MCF 10A (cell line): Measurements from ENCODE around the gene VEZT. TPM values are rescaled to one million over a fixed set of nuclear protein-coding genes. Genes with fewer than 3 reads are reported as not detected.

Experiments
- BruUV-seq: library from RNA; stranded (reverse); fragments of 400-500 nt; replicated peaks from 2 replicates; lab custom pipeline; 2021; lab: Mats Ljungman, UMichigan
- CTCF ChIA-PET: fragments of 300-600 bp; sonication (Branson Sonifier 250); formaldehyde crosslinking; extraction: SDS; loops from one replicate; lab custom pipeline; 2021; ENCODE audit warnings: antibody characterized with exemption, inconsistent platforms; lab: Yijun Ruan, JAX
- POLR2A ChIA-PET: fragments of 300-600, 350-650 bp; sonication (Branson Sonifier 250); formaldehyde crosslinking; extraction: SDS; loops from one replicate; lab custom pipeline; 2020; ENCODE audit warnings: antibody characterized with exemption, inconsistent platforms; lab: Yijun Ruan, JAX
- DNase-seq: peaks from one replicate; pipeline ENCODE4 v3.0.0-alpha.2; 2018; ENCODE audit not compliant: unreplicated experiment
- H3K27ac Mint-ChIP-seq: one replicate; pipeline ENCODE4 v1.8.0; 2022; ENCODE audit warnings: mild to moderate bottlenecking, low read depth, mixed read lengths; ENCODE audit not compliant: unreplicated experiment
- H3K27me3 Mint-ChIP-seq: one replicate; pipeline ENCODE4 v1.8.0; 2022; ENCODE audit warnings: mixed read lengths; ENCODE audit not compliant: insufficient read depth, unreplicated experiment
- H3K36me3 Mint-ChIP-seq: one replicate; pipeline ENCODE4 v1.8.0; 2022; ENCODE audit warnings: mild to moderate bottlenecking, moderate library complexity, mixed read lengths; ENCODE audit not compliant: insufficient read depth, unreplicated experiment
- H3K4me1 Mint-ChIP-seq: one replicate; pipeline ENCODE4 v1.8.0; 2022; ENCODE audit warnings: mixed read lengths; ENCODE audit not compliant: insufficient read depth, unreplicated experiment
- H3K4me3 Mint-ChIP-seq: one replicate; pipeline ENCODE4 v1.8.0; 2022; ENCODE audit warnings: mild to moderate bottlenecking, moderate library complexity, mixed read lengths; ENCODE audit not compliant: unreplicated experiment
- H3K9me3 Mint-ChIP-seq: one replicate; pipeline ENCODE4 v1.8.0; 2022; ENCODE audit warnings: mixed read lengths; ENCODE audit not compliant: unreplicated experiment
- intact Hi-C: fragments of 100-400 bp; cut with micrococcal nuclease; formaldehyde crosslinking; loops from 2 replicates; pipeline ENCODE4 v1.14.1; 2022
- total RNA-seq: library from RNA; stranded (reverse); gene quantifications from 2 replicates; pipeline ENCODE4 v1.2.3, GENCODE V29; 2022
- TF ChIP-seq, protein P1 (sequence below): fragments of 200-600 bp; IDR thresholded peaks from one replicate; pipeline ENCODE4 v1.8.0; 2022; ENCODE audit warnings: antibody characterized with exemption, mild to moderate bottlenecking; ENCODE audit not compliant: unreplicated experiment

Gene VEZT
- total RNA-seq, 1 experiment from 2014 or later: 107 TPM

DNA sequence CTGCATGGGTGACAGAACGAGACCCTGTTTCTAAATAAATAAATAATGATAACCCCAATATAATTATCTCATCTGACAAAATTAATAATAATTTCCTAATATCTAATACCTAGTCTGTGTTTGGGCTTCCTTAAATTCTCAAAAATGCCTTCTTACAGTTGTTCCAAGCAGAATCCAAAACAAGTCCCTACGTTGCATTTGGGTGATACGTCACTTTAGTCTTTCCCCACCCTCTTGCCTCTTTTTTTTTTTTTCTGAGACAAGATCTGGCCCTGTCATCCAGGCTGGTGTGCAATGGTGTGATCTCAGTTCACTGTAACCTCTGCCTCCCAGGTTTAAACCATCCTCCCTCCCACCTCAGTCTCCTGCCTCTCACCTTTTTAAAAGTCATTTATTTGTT is 26.7 kb downstream of the VEZT start:
- Mint-ChIP-seq H3K4me3 (no peak overlapping the region), H3K36me3 (peaks cover 46% of the 10 kb centered on the region), H3K27ac (no peak overlapping the region), H3K9me3 (no peaks in the 10 kb centered on the region), H3K4me1 (peaks cover 12% of the 10 kb centered on the region), H3K27me3 (no peaks in the 10 kb centered on the region)
- intact Hi-C loops: no loop called here
- CTCF ChIA-PET: interaction anchor here (0.6 to 1.1 kb wide), 2 partner anchors 19 to 123 kb away, joined by 3 to 9 read pairs; no protein-coding TSS in a partner anchor
- no peak for DNase-seq
- no TSS peak for BruUV-seq
- POLR2A ChIA-PET: interaction anchor here (1.3 kb wide), 1 partner anchor 14 kb away, joined by 3 read pairs; no protein-coding TSS in a partner anchor
- TF ChIP-seq, protein P1, sequence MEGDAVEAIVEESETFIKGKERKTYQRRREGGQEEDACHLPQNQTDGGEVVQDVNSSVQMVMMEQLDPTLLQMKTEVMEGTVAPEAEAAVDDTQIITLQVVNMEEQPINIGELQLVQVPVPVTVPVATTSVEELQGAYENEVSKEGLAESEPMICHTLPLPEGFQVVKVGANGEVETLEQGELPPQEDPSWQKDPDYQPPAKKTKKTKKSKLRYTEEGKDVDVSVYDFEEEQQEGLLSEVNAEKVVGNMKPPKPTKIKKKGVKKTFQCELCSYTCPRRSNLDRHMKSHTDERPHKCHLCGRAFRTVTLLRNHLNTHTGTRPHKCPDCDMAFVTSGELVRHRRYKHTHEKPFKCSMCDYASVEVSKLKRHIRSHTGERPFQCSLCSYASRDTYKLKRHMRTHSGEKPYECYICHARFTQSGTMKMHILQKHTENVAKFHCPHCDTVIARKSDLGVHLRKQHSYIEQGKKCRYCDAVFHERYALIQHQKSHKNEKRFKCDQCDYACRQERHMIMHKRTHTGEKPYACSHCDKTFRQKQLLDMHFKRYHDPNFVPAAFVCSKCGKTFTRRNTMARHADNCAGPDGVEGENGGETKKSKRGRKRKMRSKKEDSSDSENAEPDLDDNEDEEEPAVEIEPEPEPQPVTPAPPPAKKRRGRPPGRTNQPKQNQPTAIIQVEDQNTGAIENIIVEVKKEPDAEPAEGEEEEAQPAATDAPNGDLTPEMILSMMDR: no peak

DNA sequence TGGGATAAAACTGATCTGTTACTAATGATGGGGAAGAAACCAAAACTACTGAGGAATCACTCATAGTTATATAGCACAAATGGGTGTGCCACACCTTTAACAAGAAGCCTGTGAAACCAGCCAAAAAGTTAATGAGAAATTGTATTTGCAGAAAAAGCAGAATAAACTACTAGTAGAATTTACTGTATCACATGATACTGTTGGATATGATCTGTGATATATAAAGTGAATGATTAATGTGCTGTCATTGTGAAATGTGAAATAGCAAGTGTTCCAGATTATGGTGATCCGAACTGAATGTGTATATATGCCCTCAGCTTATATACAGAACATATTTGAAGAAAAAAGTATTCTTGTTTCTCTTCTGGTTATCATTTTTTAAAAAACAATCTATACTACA is 30.5 kb downstream of the VEZT start:
- Mint-ChIP-seq H3K27ac (no peak overlapping the region), H3K4me3 (no peak overlapping the region), H3K9me3 (no peaks in the 10 kb centered on the region), H3K36me3 (peaks cover 34% of the 10 kb centered on the region), H3K27me3 (no peaks in the 10 kb centered on the region), H3K4me1 (peaks cover 6% of the 10 kb centered on the region)
- POLR2A ChIA-PET: no interaction called here
- DNase-seq: no peak
- CTCF ChIA-PET: interaction anchor here (1.0 kb wide), 1 partner anchor 31 kb away, joined by 3 read pairs; the partner anchor contains the start of genes FGD6 and VEZT
- intact Hi-C loops: no loop called here
- BruUV-seq: no TSS peak
- TF ChIP-seq, protein P1: no peak

DNA sequence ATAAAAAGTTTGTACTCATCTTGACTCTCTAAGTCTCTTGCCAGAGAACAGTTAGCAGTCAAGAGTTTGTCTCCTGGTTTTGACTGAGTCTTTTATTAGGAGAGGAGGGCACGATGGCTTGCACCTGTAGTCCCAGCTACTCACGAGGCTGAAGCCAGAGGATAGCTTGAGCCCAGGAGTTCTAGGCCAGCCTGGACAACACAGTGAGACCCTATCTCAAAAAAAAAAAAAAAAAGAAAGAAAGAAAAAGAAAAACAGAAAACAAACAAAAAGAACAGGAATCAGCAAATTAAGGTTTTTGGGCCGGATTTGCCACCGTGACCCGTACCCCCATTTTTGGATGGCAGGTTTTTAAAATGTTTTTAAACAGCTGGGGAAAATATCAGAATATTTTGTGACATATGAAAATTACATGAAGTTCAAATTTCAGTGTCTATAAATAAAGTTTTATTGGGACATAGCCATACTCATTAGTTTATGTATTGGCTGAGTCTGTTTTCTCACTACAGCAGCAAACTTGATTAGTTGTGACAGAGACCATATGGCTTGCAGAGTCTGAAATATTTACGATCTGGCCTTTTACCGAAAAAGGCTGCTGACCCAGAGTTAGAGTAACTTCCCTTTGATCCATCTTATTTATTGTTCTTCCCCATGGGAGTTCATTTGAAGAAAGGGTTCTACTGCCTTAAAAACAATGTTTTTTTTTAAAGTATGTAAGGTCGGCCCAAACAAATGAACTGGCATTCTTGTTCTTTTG is 31.2 kb downstream of the VEZT start:
- no peaks in the 10 kb centered on the region for H3K9me3 Mint-ChIP-seq
- no TSS peak for BruUV-seq
- TF ChIP-seq, protein P1: no peak
- peaks cover 6% of the 10 kb centered on the region for H3K4me1 Mint-ChIP-seq
- H3K27ac Mint-ChIP-seq: no peak overlapping the region
- intact Hi-C loops: no loop called here
- H3K36me3 Mint-ChIP-seq: peaks cover 34% of the 10 kb centered on the region
- no peaks in the 10 kb centered on the region for H3K27me3 Mint-ChIP-seq
- DNase-seq: no peak
- CTCF ChIA-PET: no interaction called here
- no peak overlapping the region for H3K4me3 Mint-ChIP-seq
- POLR2A ChIA-PET: interaction anchor here (0.8 kb wide), 1 partner anchor 29 kb away, joined by 3 read pairs; no protein-coding TSS in a partner anchor

DNA sequence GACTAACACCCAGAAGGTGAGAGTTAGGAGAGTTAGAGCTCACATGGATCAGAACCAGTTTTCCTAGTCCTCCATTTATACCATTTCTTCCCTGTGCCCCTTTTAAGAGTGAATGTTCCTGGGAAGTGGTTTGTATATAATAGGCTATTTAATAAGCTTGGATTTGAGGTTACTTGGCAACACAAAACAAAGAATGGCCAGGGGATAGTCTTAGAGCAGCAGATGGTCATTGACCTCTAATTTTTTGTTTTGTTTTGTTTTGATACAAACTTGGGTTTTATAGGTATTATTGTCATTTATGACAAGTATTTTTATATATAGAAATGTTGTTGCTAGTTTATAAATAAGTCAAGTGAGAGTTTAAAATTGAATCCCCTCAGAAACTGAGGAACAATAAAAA is 35.8 kb downstream of the VEZT start:
- Mint-ChIP-seq H3K36me3 (peaks cover 62% of the 10 kb centered on the region), H3K4me1 (peaks cover 7% of the 10 kb centered on the region), H3K4me3 (no peak overlapping the region), H3K27me3 (no peaks in the 10 kb centered on the region), H3K27ac (no peak overlapping the region), H3K9me3 (no peaks in the 10 kb centered on the region)
- ChIA-PET CTCF (no interaction called here), POLR2A (interaction anchor here (0.6 to 0.7 kb wide), 2 partner anchors 24 to 49 kb away, joined by 3 read pairs; no protein-coding TSS in a partner anchor)
- TF ChIP-seq, protein P1: no peak
- intact Hi-C loops: no loop called here
- BruUV-seq: no TSS peak
- DNase-seq: no peak
